NOMO-1 (cell line): ENCODE data around the gene KCNMA1.

ENCODE experiments used
- DNase-seq, 2 experiments: peaks; one replicate each; lab custom pipeline; 2025; ENCODE audit not compliant: unreplicated experiment in 2 of 2; lab: John Stamatoyannopoulos, UW

The KCNMA1 gene

GRCh38 chr10:77513781-77514331 lies 123.8 kb downstream of the KCNMA1 start:
- DNase-seq: no peak

- no peak for DNase-seq
Measured at GRCh38 chr10:77513220-77513619, 124.4 kb downstream of the KCNMA1 start.

DNA sequence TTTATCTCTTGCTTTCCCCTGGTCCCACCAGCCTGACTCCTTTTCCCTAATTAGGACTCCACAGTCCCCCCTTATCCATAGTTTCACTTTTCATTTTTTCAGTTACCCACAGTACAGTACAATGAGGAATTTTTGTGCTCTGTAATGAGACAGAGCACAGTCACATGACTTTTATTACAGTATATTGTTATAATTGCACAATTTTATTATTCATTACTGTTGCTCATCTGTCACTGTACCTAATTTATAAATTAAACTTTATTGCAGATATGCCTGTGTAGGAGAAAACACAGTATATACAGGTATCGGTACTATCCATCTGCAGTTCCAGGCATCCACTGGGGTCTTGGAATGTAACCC lies 125.4 kb downstream of the KCNMA1 start:
- no peak for DNase-seq

DNA sequence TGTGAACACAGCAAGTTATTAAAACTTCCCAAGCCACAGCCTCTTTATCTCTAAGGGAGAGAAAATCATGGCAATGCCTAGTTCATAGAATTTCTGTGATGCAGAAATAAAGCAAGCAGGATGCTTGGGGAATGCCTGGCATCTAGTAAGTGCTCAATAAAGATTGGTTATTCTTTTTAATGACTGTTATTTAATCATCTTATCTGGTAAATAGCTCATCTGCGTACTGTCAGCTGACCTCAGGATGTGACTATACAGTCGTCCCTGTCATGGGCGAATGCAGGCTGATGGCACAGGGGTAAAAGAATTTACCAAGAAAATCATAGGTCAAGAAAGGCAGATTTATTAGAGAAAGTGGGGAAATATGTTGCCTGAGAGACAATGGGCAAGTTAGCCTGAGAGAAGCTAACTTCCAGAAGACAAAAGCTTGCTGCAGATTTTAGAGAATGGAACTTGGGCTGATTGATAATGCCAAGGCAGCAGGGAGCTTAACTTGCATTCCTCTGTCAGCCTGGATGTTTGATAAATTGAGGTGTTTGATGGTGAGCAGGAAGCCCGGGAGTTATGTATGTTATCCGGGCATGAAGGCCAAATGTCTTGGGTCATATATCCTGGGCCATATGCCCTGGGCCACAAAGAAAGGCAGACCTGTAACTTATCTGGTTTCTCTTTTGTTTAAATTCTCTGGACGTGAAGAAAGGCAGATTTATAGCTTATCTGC lies 126.0 kb downstream of the KCNMA1 start:
- DNase-seq: no peak

GRCh38 chr10:77510695-77511094 lies 126.9 kb downstream of the KCNMA1 start:
- no peak for DNase-seq

GRCh38 chr10:77510294-77510693 lies 127.3 kb downstream of the KCNMA1 start:
- DNase-seq: no peak

DNA sequence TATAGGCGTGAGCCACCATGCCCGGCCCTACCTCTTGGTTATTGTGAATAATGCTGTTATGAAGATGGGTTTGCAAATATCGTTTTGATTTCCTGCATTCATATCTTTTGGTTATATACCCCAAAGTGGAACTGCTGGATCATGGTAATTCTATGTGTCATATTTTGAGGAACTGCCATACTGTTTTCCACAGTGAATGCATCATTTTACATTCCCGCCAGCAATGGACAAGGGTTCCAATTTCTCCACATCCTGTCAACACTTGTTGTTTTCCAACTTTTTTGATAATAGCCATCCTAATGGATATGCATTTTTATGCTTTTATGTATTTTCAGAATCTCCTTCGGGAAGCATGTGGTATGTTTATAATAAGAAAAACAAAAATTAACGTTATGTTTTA lies 128.2 kb downstream of the KCNMA1 start:
- DNase-seq: no peak

GRCh38 chr10:77507291-77507880 lies 130.2 kb downstream of the KCNMA1 start:
- no peak for DNase-seq

- DNase-seq: no peak
Measured at GRCh38 chr10:77506517-77507200, 130.9 kb downstream of the KCNMA1 start.

DNA sequence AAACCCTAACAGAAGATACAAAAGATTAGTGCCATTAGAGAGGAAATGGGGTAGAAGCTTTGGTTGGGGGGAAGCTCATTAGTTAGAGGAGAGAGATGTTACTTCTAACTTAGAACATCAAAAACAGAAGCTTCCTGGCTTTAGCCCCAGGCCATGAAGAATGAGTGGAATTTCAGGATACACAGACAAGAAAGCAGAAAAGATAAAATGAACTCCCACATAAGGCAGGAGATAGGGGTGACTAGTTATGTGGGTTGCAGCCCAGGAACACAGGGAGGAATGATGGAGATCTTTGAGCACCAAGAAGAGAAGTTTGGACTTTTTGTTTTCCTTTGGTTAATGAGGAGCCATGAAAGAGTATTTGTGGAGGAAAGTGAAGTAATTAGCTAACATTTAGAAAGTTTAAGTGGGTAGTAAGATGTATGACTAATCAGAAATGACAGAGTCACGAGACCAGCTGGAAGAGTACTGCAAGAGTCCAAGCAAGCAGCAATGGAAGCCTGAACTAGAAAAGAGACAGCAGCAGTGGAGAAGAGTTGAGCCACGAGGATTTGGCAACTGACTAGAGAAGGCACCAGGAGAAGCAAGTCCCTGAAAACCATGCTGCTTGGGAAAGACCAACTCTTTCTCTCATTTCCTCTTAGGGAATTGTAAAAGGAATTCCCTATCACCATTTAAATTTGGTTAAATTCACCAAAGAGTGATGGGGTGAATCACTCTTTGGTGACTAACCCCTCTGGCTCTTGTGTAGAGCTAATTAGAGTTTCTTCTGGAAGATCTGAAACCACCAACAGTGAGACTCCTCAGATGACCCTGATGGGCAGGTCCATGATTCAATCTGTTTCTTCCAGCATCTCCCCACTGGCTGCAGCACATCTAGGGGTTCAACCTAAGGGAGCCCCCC lies 131.9 kb downstream of the KCNMA1 start:
- no peak for DNase-seq

- DNase-seq: no peak
Measured at GRCh38 chr10:77504873-77505257, 132.7 kb downstream of the KCNMA1 start.

DNA sequence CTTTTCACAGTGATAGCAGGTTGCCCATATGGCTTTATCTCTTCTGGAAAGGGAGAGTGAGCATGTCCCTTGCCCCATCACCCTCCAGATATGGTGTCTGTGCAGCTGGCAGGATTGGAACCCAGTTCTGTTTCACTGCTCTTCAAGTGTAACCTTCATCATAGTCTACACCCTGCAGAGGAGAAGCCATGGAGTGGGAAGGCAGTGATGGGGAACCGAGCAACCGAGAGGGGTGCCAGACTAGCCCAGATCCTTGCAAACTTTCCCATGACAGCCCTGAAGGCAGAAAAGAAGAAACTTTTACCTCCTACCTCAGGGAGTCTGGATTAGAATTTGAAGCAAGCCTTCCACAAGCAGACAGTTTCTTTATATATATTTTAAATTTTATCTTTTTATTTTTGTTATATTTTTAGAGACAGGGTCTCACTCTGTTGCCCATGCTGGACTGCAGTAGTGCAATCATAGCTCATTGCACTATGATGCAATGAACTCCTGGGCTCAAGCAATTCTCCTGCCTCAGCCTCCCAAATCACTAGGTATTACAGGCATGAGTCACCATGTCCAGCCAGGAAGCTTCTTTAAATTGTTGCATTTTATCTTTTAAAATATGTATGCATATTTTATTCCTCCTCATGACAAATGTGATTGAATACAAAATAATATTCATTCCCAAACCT lies 133.3 kb downstream of the KCNMA1 start:
- no peak for DNase-seq

DNA sequence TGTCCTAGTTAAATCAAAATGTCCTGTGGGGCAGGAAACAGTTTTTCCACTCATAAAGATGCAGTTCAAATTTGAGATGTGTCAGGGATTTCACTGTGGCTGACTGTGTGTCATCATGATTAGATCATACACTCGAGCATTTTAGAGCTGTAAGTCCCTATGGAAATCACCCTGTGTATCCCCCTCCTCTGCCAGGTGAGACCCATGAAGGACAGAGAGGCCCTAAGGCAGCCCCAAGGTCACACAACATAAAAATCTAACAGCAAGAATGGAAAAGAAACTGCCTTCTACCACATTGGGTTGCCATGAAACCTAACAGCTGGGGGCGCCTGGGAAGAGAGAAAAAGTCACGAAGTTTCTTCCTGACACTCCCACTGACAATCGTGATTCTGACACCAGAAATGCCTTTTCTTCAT lies 135.8 kb downstream of the KCNMA1 start:
- DNase-seq: no peak

- DNase-seq: no peak
Measured at GRCh38 chr10:77501152-77501845, 136.3 kb downstream of the KCNMA1 start.

- no peak for DNase-seq
Measured at GRCh38 chr10:77500754-77501151, 136.9 kb downstream of the KCNMA1 start.

DNA sequence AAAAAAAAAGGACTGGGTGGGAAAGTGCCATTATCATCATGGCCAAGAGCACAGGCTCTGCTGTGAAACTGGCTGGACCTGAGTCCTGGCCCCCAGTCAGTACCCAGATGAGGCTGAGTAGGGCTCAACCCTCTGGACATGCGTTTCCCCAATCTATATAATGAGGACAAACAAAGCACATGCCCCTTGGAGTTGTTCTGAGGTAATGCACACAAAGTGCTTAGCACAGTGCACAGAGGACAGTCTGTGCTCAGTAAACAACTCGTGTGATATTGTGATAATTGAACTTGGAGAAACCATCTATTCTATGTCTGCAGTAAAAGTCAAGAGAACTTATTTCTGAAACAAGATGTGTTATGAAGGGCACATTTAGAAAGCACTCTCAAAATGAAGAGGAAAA lies 138.8 kb downstream of the KCNMA1 start:
- no peak for DNase-seq

DNA sequence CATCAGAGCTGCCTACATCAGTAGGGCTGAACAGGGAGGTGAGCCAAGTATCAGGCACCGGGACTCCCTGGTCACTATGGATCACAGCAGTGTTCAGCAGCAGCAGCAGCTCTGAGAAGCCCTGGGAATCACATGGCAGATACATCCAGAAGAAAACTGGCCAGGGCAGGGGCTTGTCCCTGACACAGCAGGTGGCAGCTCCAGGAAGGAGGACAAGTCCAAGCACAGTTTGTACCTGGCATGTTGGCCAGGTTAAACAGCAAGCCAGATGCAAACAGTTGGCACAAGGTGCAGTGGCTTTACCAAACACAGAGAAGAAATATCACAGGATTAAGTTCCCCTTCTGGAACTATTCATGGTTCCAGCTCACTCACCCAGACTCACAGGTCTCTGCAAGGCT lies 139.4 kb downstream of the KCNMA1 start:
- DNase-seq: no peak

DNA sequence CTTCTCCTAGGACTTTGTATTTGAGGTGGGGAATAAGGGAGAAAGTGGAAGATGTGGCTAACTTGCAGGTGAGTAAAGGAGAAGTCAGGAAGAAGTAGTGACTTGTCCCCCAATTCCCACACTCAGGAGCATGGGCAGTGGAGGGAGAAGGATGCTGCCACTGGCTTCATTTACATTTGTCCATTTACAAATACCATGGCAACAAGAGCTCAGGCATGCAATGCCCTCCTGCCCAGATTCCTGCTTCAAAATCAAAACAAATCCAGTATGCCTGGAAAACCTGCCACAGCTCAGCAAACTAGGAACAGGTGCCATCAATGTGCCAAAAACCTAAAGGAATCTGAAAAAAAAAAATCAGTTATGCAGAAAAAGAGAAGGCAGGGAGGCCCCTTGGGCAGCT lies 139.9 kb downstream of the KCNMA1 start:
- no peak for DNase-seq

DNA sequence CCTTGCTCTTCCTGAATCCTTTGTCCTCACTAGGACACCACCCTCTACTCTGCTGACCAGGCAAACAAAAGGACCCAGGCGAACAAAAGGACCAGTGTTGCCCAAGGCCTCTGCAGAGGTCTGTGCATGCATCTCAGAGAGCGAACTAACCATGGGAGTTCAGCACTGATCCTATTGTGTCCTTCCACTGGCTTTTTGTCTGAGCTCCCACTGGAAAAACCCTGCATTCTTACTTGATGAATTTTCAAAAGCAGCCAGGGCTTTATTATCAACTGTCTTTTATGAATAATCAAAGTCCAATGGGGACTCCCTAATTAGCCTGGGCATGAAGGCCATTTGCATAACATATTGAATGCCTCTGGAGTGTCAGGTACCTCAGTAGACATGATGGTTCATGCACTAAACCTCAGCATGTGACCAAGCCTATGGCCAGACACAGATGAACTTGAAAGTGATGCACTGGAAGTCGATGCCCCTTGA lies 140.6 kb downstream of the KCNMA1 start:
- no peak for DNase-seq
